CD4-positive, alpha-beta T cell treated with Interleukin-17A for 4 hours (primary cell): ENCODE measurements around the gene JAKMIP2.
A peak's percentile ranks its signal among the peaks of the same experiment; 100 is the strongest.
"Not testable (repeated sequence)": the region's sequence is repeated elsewhere in the genome, so short reads cannot be mapped to it uniquely, and the experiment has no call there.

Experiments used
- DNase-seq: peaks from one replicate; pipeline ENCODE4 v3.0.0-alpha.2; 2020; ENCODE audit warnings: mixed read lengths

Gene JAKMIP2

GRCh38 chr5:147782110-147783028 lies at the start of gene JAKMIP2:
Gene JAKMIP2 (minus strand): TSS chr5:147782728. CDS start chr5:147671806, 110,922 bp downstream.
- DNase-seq = peak; percentile 85

GRCh38 chr5:147831465-147831864 lies 48.9 kb upstream of the JAKMIP2 start, which contains the start of gene SPINK1:
Gene SPINK1 (minus strand): TSS chr5:147831671. CDS start chr5:147831577, 94 bp downstream.
- DNase-seq = no peak

GRCh38 chr5:147830035-147830434 lies 47.5 kb upstream of the JAKMIP2 start:
- DNase-seq = no peak

- not testable (repeated sequence) for DNase-seq
Observed at GRCh38 chr5:147827017-147827416, 44.5 kb upstream of the JAKMIP2 start.

- DNase-seq = no peak
Observed at GRCh38 chr5:147826361-147826760, 43.8 kb upstream of the JAKMIP2 start.

GRCh38 chr5:147822686-147823491 lies 40.4 kb upstream of the JAKMIP2 start:
- peak; percentile 33 for DNase-seq

- DNase-seq = not testable (repeated sequence)
Observed at GRCh38 chr5:147822222-147822621, 39.7 kb upstream of the JAKMIP2 start.

- DNase-seq = no peak
Observed at GRCh38 chr5:147821766-147822165, 39.2 kb upstream of the JAKMIP2 start.

GRCh38 chr5:147819261-147819770 lies 36.8 kb upstream of the JAKMIP2 start:
- no peak for DNase-seq

GRCh38 chr5:147818290-147818689 lies 35.8 kb upstream of the JAKMIP2 start:
- no peak for DNase-seq

- DNase-seq = no peak
Observed at GRCh38 chr5:147813696-147814095, 31.2 kb upstream of the JAKMIP2 start.

GRCh38 chr5:147809830-147810666 lies 27.5 kb upstream of the JAKMIP2 start:
- no peak for DNase-seq

- no peak for DNase-seq
Observed at GRCh38 chr5:147805030-147805454, 22.5 kb upstream of the JAKMIP2 start.

GRCh38 chr5:147804334-147804733 lies 21.8 kb upstream of the JAKMIP2 start:
- no peak for DNase-seq

GRCh38 chr5:147803926-147804325 lies 21.4 kb upstream of the JAKMIP2 start:
- DNase-seq = no peak

- DNase-seq = not testable (repeated sequence)
Observed at GRCh38 chr5:147803161-147803560, 20.6 kb upstream of the JAKMIP2 start.

GRCh38 chr5:147801461-147801860 lies 18.9 kb upstream of the JAKMIP2 start:
- DNase-seq = no peak

GRCh38 chr5:147800491-147800890 lies 18.0 kb upstream of the JAKMIP2 start:
- no peak for DNase-seq

GRCh38 chr5:147796556-147797308 lies 14.2 kb upstream of the JAKMIP2 start:
- no peak for DNase-seq

GRCh38 chr5:147791181-147791580 lies 8.7 kb upstream of the JAKMIP2 start:
- no peak for DNase-seq

- DNase-seq = no peak
Observed at GRCh38 chr5:147789820-147790219, 7.3 kb upstream of the JAKMIP2 start.

GRCh38 chr5:147788023-147788422 lies 5.5 kb upstream of the JAKMIP2 start:
- no peak for DNase-seq
